ENCODE results near the gene THAP7. TPM values are rescaled to one million over a fixed set of nuclear protein-coding genes. Genes with fewer than 3 reads are reported as not detected.

THAP7 gene
- total RNA-seq, 4 donors from 2014 or later: 46.9 to 71.8 (median 49.3) TPM

DNA sequence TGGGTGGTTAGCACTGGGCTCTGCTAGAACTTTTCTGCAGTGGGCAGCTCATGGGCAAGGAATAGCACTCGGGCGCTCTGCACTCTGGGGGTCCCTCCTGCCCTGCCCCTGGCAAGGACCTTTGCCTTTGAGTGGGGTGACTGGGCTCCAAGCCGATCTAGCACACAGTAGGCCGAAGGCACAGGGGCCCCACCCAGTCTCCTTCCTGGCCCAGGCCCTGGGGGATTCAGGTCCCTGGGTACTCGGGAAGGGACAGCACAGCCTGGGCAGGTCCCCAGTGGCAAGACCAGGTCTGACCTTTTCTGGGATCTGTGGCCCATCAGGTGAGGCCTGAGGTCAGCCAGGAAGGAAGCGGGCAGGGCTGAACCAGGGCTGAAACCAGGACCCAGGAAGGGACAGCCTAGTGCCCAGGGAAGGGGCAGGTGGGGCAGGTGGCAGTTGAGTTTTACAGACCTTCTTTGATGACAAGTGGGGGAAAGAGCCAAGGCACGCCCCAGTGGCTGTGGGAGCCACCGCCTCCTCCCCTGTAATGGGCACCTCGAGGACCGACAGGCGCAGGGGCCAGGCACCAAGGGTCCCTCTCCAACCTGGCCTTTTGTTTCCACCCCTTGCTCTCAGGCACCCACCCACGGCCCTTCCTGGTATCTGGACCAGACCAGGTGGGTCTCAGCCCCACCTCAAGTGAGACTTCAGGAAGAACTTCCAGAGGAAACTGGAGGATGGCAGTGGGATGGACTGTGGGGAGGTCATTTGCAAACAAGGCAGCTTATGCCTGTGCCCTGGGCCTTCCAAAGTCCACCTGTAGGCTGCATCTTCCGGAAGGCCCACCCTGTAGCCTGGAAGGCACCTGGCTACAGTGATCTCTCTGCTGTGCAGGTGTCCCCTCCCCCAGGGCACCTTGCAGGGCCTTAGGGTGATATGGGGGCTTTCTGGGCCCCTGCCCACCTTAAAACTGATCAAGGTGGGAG lies 35.7 kb downstream of the THAP7 start:
- H3K27me3 ChIP-seq: peaks cover 0 to 23% of the 10 kb centered on the region in 2 donors
- no peaks in the 10 kb centered on the region for H3K36me3 ChIP-seq
- H3K4me1 ChIP-seq: peaks cover 0 to 19% (median 11%) of the 10 kb centered on the region in 4 donors
- no peak for DNase-seq (ENCODE audit: low spot score in 2 of 2)
- TF ChIP-seq, protein P1, sequence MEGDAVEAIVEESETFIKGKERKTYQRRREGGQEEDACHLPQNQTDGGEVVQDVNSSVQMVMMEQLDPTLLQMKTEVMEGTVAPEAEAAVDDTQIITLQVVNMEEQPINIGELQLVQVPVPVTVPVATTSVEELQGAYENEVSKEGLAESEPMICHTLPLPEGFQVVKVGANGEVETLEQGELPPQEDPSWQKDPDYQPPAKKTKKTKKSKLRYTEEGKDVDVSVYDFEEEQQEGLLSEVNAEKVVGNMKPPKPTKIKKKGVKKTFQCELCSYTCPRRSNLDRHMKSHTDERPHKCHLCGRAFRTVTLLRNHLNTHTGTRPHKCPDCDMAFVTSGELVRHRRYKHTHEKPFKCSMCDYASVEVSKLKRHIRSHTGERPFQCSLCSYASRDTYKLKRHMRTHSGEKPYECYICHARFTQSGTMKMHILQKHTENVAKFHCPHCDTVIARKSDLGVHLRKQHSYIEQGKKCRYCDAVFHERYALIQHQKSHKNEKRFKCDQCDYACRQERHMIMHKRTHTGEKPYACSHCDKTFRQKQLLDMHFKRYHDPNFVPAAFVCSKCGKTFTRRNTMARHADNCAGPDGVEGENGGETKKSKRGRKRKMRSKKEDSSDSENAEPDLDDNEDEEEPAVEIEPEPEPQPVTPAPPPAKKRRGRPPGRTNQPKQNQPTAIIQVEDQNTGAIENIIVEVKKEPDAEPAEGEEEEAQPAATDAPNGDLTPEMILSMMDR (IDR thresholded peaks at IDR 0.05): no peak
- TF ChIP-seq EP300 (IDR thresholded peaks at IDR 0.05): no peak
- no peak for TF ChIP-seq POLR2A (IDR thresholded peaks at IDR 0.05)
- H3K4me3 ChIP-seq: no peak overlapping the region
- no peak overlapping the region for H3K27ac ChIP-seq
- no peaks in the 10 kb centered on the region for H3K9me3 ChIP-seq
- 82 to 84% methylated on average over 7 to 9 of the region's 13 CpGs for WGBS, 2 donors

DNA sequence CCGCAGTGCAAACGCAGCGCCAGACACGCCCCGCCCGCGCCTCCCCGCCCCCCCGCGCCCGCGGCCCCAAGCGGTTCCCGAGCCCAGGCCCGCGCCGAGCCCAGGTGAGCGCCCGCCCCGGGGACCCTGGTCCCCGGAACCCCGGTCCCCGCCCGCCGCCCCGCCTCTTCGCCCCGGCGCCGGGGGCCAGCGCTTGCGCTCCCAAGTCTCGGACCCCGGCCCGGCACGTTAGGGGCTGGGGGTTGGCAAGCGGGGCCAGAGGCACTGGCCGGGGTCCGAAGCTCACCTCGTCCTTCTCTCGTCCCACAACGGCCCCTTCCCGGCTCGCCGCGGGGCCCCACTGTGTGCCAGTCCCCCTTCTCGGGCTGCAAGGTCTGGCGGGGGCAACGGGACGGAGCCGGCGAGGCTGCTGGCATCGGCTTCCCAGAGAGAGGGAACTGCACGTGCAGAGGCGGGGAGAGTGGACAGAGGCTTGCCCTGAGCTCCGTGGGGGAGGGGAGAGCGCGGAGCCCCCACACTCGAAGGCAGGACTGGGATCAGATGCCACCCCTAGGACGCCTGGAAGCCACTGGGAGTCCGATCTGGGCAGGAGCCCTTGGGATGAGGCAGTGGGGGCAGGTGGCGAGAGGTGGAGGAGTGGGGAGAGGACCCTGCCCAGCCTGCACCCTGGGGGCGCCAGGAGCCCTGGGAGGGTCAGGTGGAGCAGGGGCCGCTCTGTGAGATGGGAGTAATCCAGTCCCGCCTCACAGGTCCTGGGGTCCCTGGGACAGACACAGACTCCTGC lies 36.6 kb downstream of the THAP7 start:
- TF ChIP-seq EP300 (IDR thresholded peaks at IDR 0.05) (no peak), POLR2A (IDR thresholded peaks at IDR 0.05) (no peak)
- TF ChIP-seq, protein P1 (IDR thresholded peaks at IDR 0.05): no peak
- H3K27ac ChIP-seq: no peak overlapping the region
- H3K4me3 ChIP-seq: peak overlapping the region in 3 of 4 donors; percentile 5 to 47 (median 44)
- DNase-seq (ENCODE audit: low spot score in 2 of 2): no peak
- peaks cover 0 to 23% of the 10 kb centered on the region in 2 donors for H3K27me3 ChIP-seq
- H3K9me3 ChIP-seq: no peaks in the 10 kb centered on the region
- peaks cover 0 to 19% (median 11%) of the 10 kb centered on the region in 4 donors for H3K4me1 ChIP-seq
- 19 to 29% methylated on average over 19 to 25 of the region's 65 CpGs for WGBS, 2 donors
- no peaks in the 10 kb centered on the region for H3K36me3 ChIP-seq

DNA sequence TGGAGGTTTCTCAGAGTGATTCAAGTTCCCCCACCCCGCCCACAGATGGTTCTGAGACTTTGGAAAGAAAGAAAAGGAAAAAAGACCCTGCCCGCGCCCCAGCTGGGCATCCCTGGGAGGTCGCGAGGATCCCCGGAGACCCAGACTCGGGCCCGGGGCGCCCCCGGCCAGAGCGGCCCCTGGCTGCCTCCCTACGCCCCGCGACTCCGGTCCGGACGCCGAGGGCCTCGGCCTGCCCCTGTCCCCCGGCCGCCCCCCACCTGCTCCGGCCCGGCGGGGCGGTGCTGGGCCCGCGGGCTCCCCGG lies 37.2 kb downstream of the THAP7 start:
- H3K4me3 ChIP-seq: peak overlapping the region in 3 of 4 donors; percentile 5 to 47 (median 33)
- TF ChIP-seq EP300 (IDR thresholded peaks at IDR 0.05) (no peak), POLR2A (IDR thresholded peaks at IDR 0.05) (no peak)
- TF ChIP-seq, protein P1 (IDR thresholded peaks at IDR 0.05): no peak
- H3K4me1 ChIP-seq: peaks cover 0 to 19% (median 11%) of the 10 kb centered on the region in 4 donors
- peaks cover 0 to 23% of the 10 kb centered on the region in 2 donors for H3K27me3 ChIP-seq
- H3K36me3 ChIP-seq: no peaks in the 10 kb centered on the region
- H3K27ac ChIP-seq: no peak overlapping the region
- DNase-seq (ENCODE audit: low spot score in 2 of 2): no peak
- 2 to 9% methylated on average over 12 to 28 of the region's 28 CpGs for WGBS, 2 donors
- H3K9me3 ChIP-seq: no peaks in the 10 kb centered on the region

DNA sequence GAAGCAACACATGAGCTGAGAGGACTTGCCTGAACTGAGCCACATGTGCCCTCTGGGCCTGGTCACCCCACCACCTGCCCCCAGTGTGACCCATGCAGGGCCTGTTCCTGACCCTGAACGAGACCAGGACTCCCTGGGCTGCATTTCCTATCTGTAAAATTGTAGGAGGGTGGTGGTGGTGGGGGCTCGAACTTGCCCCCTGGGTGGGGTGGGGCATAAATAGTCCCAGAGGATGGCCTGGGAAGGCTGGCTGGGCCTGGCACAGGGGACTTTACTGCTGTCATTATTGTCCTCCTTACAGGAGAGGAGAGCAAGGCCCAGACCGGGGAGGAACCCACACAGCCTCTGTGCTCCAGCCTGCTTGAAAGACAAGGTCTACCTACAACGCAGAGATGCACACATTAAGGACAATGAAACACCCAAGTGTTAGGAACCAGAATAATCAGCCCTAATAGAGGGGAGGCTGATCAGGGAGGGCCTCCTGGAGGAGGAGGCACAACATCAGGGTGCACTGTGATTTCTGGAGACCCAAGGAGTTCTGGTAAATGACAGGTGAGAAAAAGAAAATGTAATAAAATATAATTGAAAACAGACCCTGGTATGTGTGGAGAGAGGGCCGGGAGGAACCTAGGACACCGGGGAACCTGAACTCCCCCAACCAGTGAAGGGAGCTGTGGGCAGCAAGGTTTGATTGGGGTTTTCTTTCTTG lies 37.7 kb downstream of the THAP7 start:
- Histone ChIP-seq H3K4me1 (peaks cover 0 to 19% (median 11%) of the 10 kb centered on the region in 4 donors), H3K27ac (no peak overlapping the region), H3K27me3 (peaks cover 0 to 23% of the 10 kb centered on the region in 2 donors), H3K4me3 (peak overlapping the region in 2 of 4 donors; percentile 33 to 47), H3K36me3 (no peaks in the 10 kb centered on the region), H3K9me3 (no peaks in the 10 kb centered on the region)
- no peak for TF ChIP-seq EP300 (IDR thresholded peaks at IDR 0.05)
- TF ChIP-seq, protein P1 (IDR thresholded peaks at IDR 0.05): no peak
- TF ChIP-seq POLR2A (IDR thresholded peaks at IDR 0.05): no peak
- DNase-seq (ENCODE audit: low spot score in 2 of 2): no peak
- 48 to 59% methylated on average over 6 of the region's 6 CpGs for WGBS, 2 donors

Data from tibial nerve (tissue), 4 donors.